Endothelial cell of umbilical vein (primary cell): ENCODE data around the gene FAM53B. TPM values are rescaled to one million over a fixed set of nuclear protein-coding genes. Genes with fewer than 3 reads are reported as not detected.

Experiments used
- BruUV-seq: library from RNA; stranded (reverse); fragments of 400-500 nt; replicated peaks from 2 replicates; lab custom pipeline; 2021; lab: Mats Ljungman, UMichigan
- CTCF ChIA-PET: fragments of 300-600, 350-600 bp; sonication (Branson Sonifier 250); formaldehyde crosslinking; loops from one replicate; lab custom pipeline; 2021; ENCODE audit warnings: antibody characterized with exemption, inconsistent platforms; lab: Charles Lee
- POLR2A ChIA-PET: fragments of 300-600, 350-600 bp; sonication (Branson Sonifier 250); formaldehyde crosslinking; loops from one replicate; lab custom pipeline; 2021; ENCODE audit warnings: antibody characterized with exemption, inconsistent platforms; lab: Charles Lee
- DNase-seq: peaks from one replicate; pipeline ENCODE4 v3.0.0-alpha.2; 2011; ENCODE audit warnings: low read depth, low spot score
- FAIRE-seq: peaks from 2 replicates; lab custom pipeline; 2011; peaks lifted over from hg19 to GRCh38; lab: Jason Lieb, UNC
- H2AFZ ChIP-seq: 2 replicates; pipeline ENCODE4 v1.6.0; 2012; ENCODE audit warnings: low read depth, low read length, control low read depth, inconsistent platforms
- H3K27ac ChIP-seq: 2 replicates; pipeline ENCODE4 v1.5.1; 2011; ENCODE audit warnings: low read depth, mild to moderate bottlenecking, control low read depth, low read length, moderate library complexity; ENCODE audit not compliant: insufficient read depth
- H3K27me3 ChIP-seq, 2 experiments: 2 replicates each; pipeline versions ENCODE4 v1.6.0 to v1.6.1; 2011; ENCODE audit warnings: low read length in 2 of 2, mixed read lengths in 1 of 2; ENCODE audit not compliant: control insufficient read depth in 2 of 2, insufficient read depth in 2 of 2
- H3K36me3 ChIP-seq, 2 experiments: 2 replicates in 1 of 2; 3 replicates in 1 of 2; pipeline ENCODE4 v1.5.1; 2011; ENCODE audit warnings: low read length in 2 of 2, mild to moderate bottlenecking in 1 of 2, moderate library complexity in 1 of 2; ENCODE audit not compliant: control insufficient read depth in 2 of 2, insufficient read depth in 2 of 2; ENCODE audit errors: extremely low read depth in 1 of 2
- H3K4me1 ChIP-seq: 3 replicates; pipeline ENCODE4 v1.5.1; 2011; ENCODE audit warnings: mild to moderate bottlenecking, low read length; ENCODE audit not compliant: control insufficient read depth, insufficient read depth; ENCODE audit errors: extremely low read depth
- H3K4me2 ChIP-seq: 2 replicates; pipeline ENCODE4 v1.6.1; 2011; ENCODE audit warnings: low read length, control low read depth, mixed read lengths; ENCODE audit not compliant: insufficient read depth
- H3K4me3 ChIP-seq, 3 experiments: fragments of 200-600 bp in 1 of 3; sonication (generic), shearing (Covaris generic) in 1 of 3; replicated peaks in 1 of 3; 2 replicates each; pipeline ENCODE4 v1.5.1; 2011 to 2016; ENCODE audit warnings: control low read depth in 3 of 3, low read length in 3 of 3, mild to moderate bottlenecking in 2 of 3, inconsistent platforms in 1 of 3, low read depth in 1 of 3, moderate library complexity in 1 of 3; ENCODE audit not compliant: insufficient read depth in 1 of 3
- H3K79me2 ChIP-seq: 2 replicates; pipeline ENCODE4 v1.6.0; 2012; ENCODE audit warnings: low read length, inconsistent platforms; ENCODE audit not compliant: control insufficient read depth, insufficient read depth
- H3K9ac ChIP-seq: replicated peaks from 2 replicates; pipeline ENCODE3; 2011; ENCODE audit warnings: low read length, control low read depth; ENCODE audit not compliant: insufficient read depth; ENCODE audit errors: extremely low read depth
- H3K9me1 ChIP-seq: replicated peaks from 3 replicates; pipeline ENCODE4 v1.6.0; 2011; ENCODE audit warnings: mild to moderate bottlenecking, low read length; ENCODE audit not compliant: control insufficient read depth, insufficient read depth; ENCODE audit errors: extremely low read depth
- H3K9me3 ChIP-seq: replicated peaks from 2 replicates; pipeline ENCODE4 v1.5.1; 2012; ENCODE audit warnings: low read length, inconsistent platforms; ENCODE audit not compliant: control insufficient read depth, insufficient read depth
- H4K20me1 ChIP-seq: replicated peaks from 2 replicates; pipeline ENCODE3; 2011; ENCODE audit warnings: mild to moderate bottlenecking, low read length; ENCODE audit not compliant: control insufficient read depth, insufficient read depth; ENCODE audit errors: extremely low read depth
- CTCF ChIP-seq, 2 donors: IDR thresholded peaks; 1 replicate in 1 of 2; 2 replicates in 1 of 2; pipeline ENCODE4 v1.5.1; 2011; ENCODE audit warnings: low read length in 2 of 2, mild to moderate bottlenecking in 2 of 2, moderate library complexity in 2 of 2, control low read depth in 1 of 2, inconsistent platforms in 1 of 2, low read depth in 1 of 2; ENCODE audit not compliant: insufficient read depth in 1 of 2; ENCODE audit errors: extremely low read depth in 1 of 2
- EZH2 ChIP-seq: IDR thresholded peaks from 2 replicates; pipeline ENCODE4 v1.6.1; 2012; ENCODE audit warnings: borderline replicate concordance, low read depth, mild to moderate bottlenecking, moderate library complexity, low read length, inconsistent platforms; ENCODE audit not compliant: severe bottlenecking
- FOS ChIP-seq: IDR thresholded peaks from 2 replicates; pipeline ENCODE4 v1.6.1; 2011; ENCODE audit warnings: mild to moderate bottlenecking, low read length, moderate library complexity, borderline replicate concordance; ENCODE audit not compliant: insufficient read depth
- GATA2 ChIP-seq: IDR thresholded peaks from 2 replicates; pipeline ENCODE4 v1.7.0; 2011; ENCODE audit warnings: low read depth, mild to moderate bottlenecking, moderate library complexity, mixed read lengths, low read length; ENCODE audit not compliant: insufficient read length, insufficient read depth
- JUN ChIP-seq: IDR thresholded peaks from 2 replicates; pipeline ENCODE4 v1.6.1; 2011; ENCODE audit warnings: borderline replicate concordance, low read depth; ENCODE audit not compliant: insufficient read length, insufficient read depth
- MAX ChIP-seq: IDR thresholded peaks from 2 replicates; pipeline ENCODE4 v1.6.1; 2011; ENCODE audit not compliant: insufficient read depth, insufficient read length
- MYC ChIP-seq: IDR thresholded peaks from one replicate; pipeline ENCODE4 v1.6.1; 2011; ENCODE audit warnings: mild to moderate bottlenecking, low read depth, low read length
- POLR2A ChIP-seq: IDR thresholded peaks from 2 replicates; pipeline ENCODE4 v1.6.1; 2012; ENCODE audit warnings: low read depth, mild to moderate bottlenecking, control low read depth, low read length
- POLR2AphosphoS5 ChIP-seq: IDR thresholded peaks from 2 replicates; pipeline ENCODE4 v1.6.1; 2012; ENCODE audit warnings: low read depth, mild to moderate bottlenecking, control low read depth, low read length, moderate library complexity; ENCODE audit not compliant: insufficient read depth
- dilution Hi-C: fragments of 300-500 bp; cut with MboI; formaldehyde crosslinking; loops from one replicate; pipeline ENCODE4 v1.15.0; 2019; ENCODE audit warnings: low sequenced_read_pairs; ENCODE audit not compliant: extremely low pct_ligation_motif_present
- intact Hi-C: fragments of 100-400 bp; cut with micrococcal nuclease; formaldehyde crosslinking; loops from one replicate; pipeline ENCODE4 v1.10.0; 2022
- polyA plus RNA-seq, 4 experiments: library from polyadenylated mRNA; depleted of rRNA in 3 of 4; stranded (reverse) in 3 of 4; unstranded in 1 of 4; fragments of >200 nt; gene quantifications; 2 replicates each; pipeline versions ENCODE4 v1.2.1 to v1.2.3, GENCODE V29; 2011 to 2012; ENCODE audit warnings: missing spikeins in 1 of 4
- total RNA-seq: library from RNA; stranded (reverse); gene quantifications from 2 replicates; pipeline ENCODE4 v1.2.3, GENCODE V29; 2021

Gene FAM53B
- total and polyA plus RNA-seq, 2 donors (not counting 3 experiments of a cell fraction or from before 2014, with no cell fraction given): 8.5 to 21.1 TPM

- no peak overlapping the region for H3K9ac ChIP-seq
- no peaks in the 10 kb centered on the region for H3K9me1 ChIP-seq
- no peak for DNase-seq
- H3K36me3 ChIP-seq: no peaks in the 10 kb centered on the region
- dilution Hi-C loops: no loop called here
- ChIA-PET POLR2A (no interaction called here), CTCF (interaction anchor here (1.0 to 3.4 kb wide), 2 partner anchors 38 to 138 kb away, joined by 3 to 12 read pairs; no protein-coding TSS in a partner anchor)
- H3K4me1 ChIP-seq: no peaks in the 10 kb centered on the region
- no peak for FAIRE-seq
- H3K27ac ChIP-seq: no peak overlapping the region
- H2AFZ ChIP-seq: no peak overlapping the region
- no peak for TF ChIP-seq MAX
- TF ChIP-seq GATA2: no peak
- TF ChIP-seq POLR2A: no peak
- no peak for TF ChIP-seq POLR2AphosphoS5
- no peak for TF ChIP-seq CTCF (IDR thresholded peaks at IDR 0.05; ENCODE audit: extremely low read depth in 1 of 2, insufficient read depth in 1 of 2, low read depth in 1 of 2, low read length in 2 of 2)
- TF ChIP-seq JUN: no peak
- no peak for TF ChIP-seq EZH2
- no peak for TF ChIP-seq FOS
- TF ChIP-seq MYC: no peak
- intact Hi-C loops: loop anchor here (10.0 kb wide), 1 partner anchor 1599 kb away; the partner anchor contains the start of genes ACADSB and IKZF5
- H3K9me3 ChIP-seq: no peaks in the 10 kb centered on the region
- H3K27me3 ChIP-seq: no peaks in the 10 kb centered on the region
- H3K79me2 ChIP-seq: no peaks in the 10 kb centered on the region
- no peaks in the 10 kb centered on the region for H4K20me1 ChIP-seq
- no peak overlapping the region for H3K4me2 ChIP-seq
- BruUV-seq: no TSS peak
- no peak overlapping the region for H3K4me3 ChIP-seq
Measured at GRCh38 chr10:124603376-124604213, 140.6 kb downstream of the FAM53B start.
